Measurements from ENCODE around the gene NDC1. TPM values are rescaled to one million over a fixed set of nuclear protein-coding genes. Genes with fewer than 3 reads are reported as not detected.
A peak's percentile ranks its signal among the peaks of the same experiment; 100 is the strongest.

NDC1 gene
- total and polyA plus RNA-seq, 2 of the 4 experiments (the other 2 are of a cell fraction) = 11.8 to 33.9 TPM

DNA sequence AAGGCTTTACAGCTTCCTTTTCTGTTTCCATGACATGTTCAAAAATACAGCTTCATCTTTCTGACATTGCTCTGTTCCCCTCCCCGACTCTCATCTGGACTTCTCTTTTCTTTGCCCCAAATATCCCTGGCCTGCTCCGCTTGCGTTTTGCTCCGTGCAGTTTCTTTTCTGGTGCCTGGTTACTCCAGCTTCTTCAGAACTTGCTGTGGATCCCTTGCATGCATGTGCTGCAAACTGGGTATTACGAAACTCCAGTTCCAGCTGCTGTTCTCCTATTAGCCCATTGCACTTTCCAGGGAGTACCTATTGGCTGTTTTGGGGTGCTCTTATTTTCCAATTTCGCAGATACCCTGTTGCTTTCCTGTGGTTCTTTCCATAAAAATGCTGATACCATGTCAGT, 9.9 kb upstream of the NDC1 start:
- 86% methylated on average over 5 of the region's 6 CpGs; no CpG with 5 or more reads in 1 of the 2 experiments for WGBS, 2 experiments (ENCODE audit: extremely low coverage in 2 of 2, insufficient read length in 1 of 2)
- no TSS peak for BruUV-seq (replicated peaks)

More for the DNA sequence above, 9.9 kb upstream of the NDC1 start:
- no peak overlapping the region for H2AFZ ChIP-seq (replicated peaks; ENCODE audit: low read length, poor library complexity)
- in situ Hi-C loops (cut with MboI; ENCODE audit: low sequenced_read_pairs) = no loop called here
- H3K14ac ChIP-seq (replicated peaks; ENCODE audit: low read depth, low read length) = no peak overlapping the region
- H3K27ac ChIP-seq (ENCODE audit: insufficient read depth, low read length) = no peak overlapping the region
- H2BK120ac ChIP-seq (ENCODE audit: low read depth, low read length) = no peak overlapping the region
- no peak overlapping the region for H3K56ac ChIP-seq (ENCODE audit: extremely low read depth, insufficient read depth, low read length)
- no peak overlapping the region for H3K4me3 ChIP-seq (ENCODE audit: insufficient read depth, low read depth, low read length)
- H3K9me3 ChIP-seq (ENCODE audit: control insufficient read depth, insufficient read depth, low read length) = peaks cover 3% of the 10 kb centered on the region
- H2AK9ac ChIP-seq (replicated peaks; ENCODE audit: low read depth, low read length, poor library complexity) = no peak overlapping the region
- no peak for TF ChIP-seq RAD21 (IDR thresholded peaks at IDR 0.05; ENCODE audit: low read length)
- TF ChIP-seq CEBPB (IDR thresholded peaks at IDR 0.05; ENCODE audit: low read depth, low read length) = peak; percentile 71
- ChIA-PET CTCF (interaction anchor here (1.2 kb wide), 1 partner anchor 13 kb away, joined by 11 read pairs; no protein-coding TSS in a partner anchor), POLR2A (ENCODE audit: unreplicated experiment) (interaction anchor here (0.6 kb wide), 1 partner anchor 15 kb away, joined by 3 read pairs; no protein-coding TSS in a partner anchor)
- no peak for ATAC-seq (ENCODE audit: low read depth)
- no peaks in the 10 kb centered on the region for H3K79me1 ChIP-seq (ENCODE audit: low read depth in 1 of 2, low read length in 2 of 2)
- peaks cover 4% of the 10 kb centered on the region for H3K36me3 ChIP-seq (ENCODE audit: control insufficient read depth, insufficient read depth, low read length)
- no peak overlapping the region for H2BK15ac ChIP-seq (ENCODE audit: low read depth, low read length)
- no peak overlapping the region for H3K9ac ChIP-seq (ENCODE audit: low read depth, low read length)
- DNase-seq = no peak
- H2BK20ac ChIP-seq (ENCODE audit: low read depth, low read length) = no peak overlapping the region
- no peak overlapping the region for H4K91ac ChIP-seq (ENCODE audit: insufficient read depth, low read depth, low read length)
- H2AK5ac ChIP-seq (ENCODE audit: low read depth, low read length) = no peak overlapping the region
- no peak overlapping the region for H3K18ac ChIP-seq (ENCODE audit: low read depth, low read length)
- no peak overlapping the region for H4K8ac ChIP-seq (ENCODE audit: low read depth in 2 of 2, low read length in 2 of 2)
- H3K4ac ChIP-seq (ENCODE audit: low read depth, low read length) = no peak overlapping the region
- H3K27me3 ChIP-seq (ENCODE audit: control insufficient read depth, insufficient read depth, low read length) = no peaks in the 10 kb centered on the region; the same call in 1 of the 2 replicates
- intact Hi-C loops (cut with micrococcal nuclease) = no loop called here
- H4K5ac ChIP-seq (ENCODE audit: low read depth, low read length) = no peak overlapping the region
- no peak overlapping the region for H3K4me2 ChIP-seq (ENCODE audit: low read depth, low read length)
- no peaks in the 10 kb centered on the region for H4K20me1 ChIP-seq (ENCODE audit: insufficient read depth, low read length)
- no peak overlapping the region for H3K23ac ChIP-seq (ENCODE audit: low read depth, low read length)
- H3K4me1 ChIP-seq (ENCODE audit: control insufficient read depth, insufficient read depth, low read length) = no peaks in the 10 kb centered on the region
- no peaks in the 10 kb centered on the region for H3K9me1 ChIP-seq (ENCODE audit: insufficient read depth, low read length)
- H2BK5ac ChIP-seq (ENCODE audit: low read depth, low read length, poor library complexity, severe bottlenecking) = no peak overlapping the region
- dilution Hi-C loops (cut with HindIII; ENCODE audit: low sequenced_read_pairs, unreplicated experiment) = no loop called here

Measured in IMR-90 (cell line).